Measurements from ENCODE around the gene PTPN1.

PTPN1 gene

GRCh38 chr20:50569864-50570836 lies 60.0 kb downstream of the PTPN1 start:
- no peak overlapping the region for H3K4me3 ChIP-seq (ENCODE audit: low read depth, low read length)
- CTCF ChIA-PET = interaction anchor here (0.7 to 1.3 kb wide), 4 partner anchors 9 to 384 kb away, joined by 3 to 4 read pairs (median 4); no protein-coding TSS in a partner anchor

GRCh38 chr20:50571466-50571865 lies 61.3 kb downstream of the PTPN1 start:
- peaks cover 0 to 81% of the 10 kb centered on the region in 2 experiments; a peak in 1 of 3 replicates for H3K36me3 ChIP-seq (ENCODE audit: control insufficient read depth in 2 of 2, insufficient read depth in 1 of 2, low read length in 2 of 2)
- CTCF ChIA-PET = interaction anchor here (1.0 to 3.0 kb wide), 3 partner anchors 16 to 386 kb away, joined by 3 to 11 read pairs (median 4); no protein-coding TSS in a partner anchor

More at GRCh38 chr20:50569864-50570836, 60.0 kb downstream of the PTPN1 start:
- POLR2A ChIA-PET = interaction anchor here (0.6 kb wide), 1 partner anchor 59 kb away, joined by 3 read pairs; no protein-coding TSS in a partner anchor
- H3K27ac ChIP-seq (ENCODE audit: extremely low read depth, low read depth, low read length) = no peak overlapping the region
- peaks cover 0 to 81% of the 10 kb centered on the region in 2 experiments; a peak in 1 of 3 replicates for H3K36me3 ChIP-seq (ENCODE audit: control insufficient read depth in 2 of 2, insufficient read depth in 1 of 2, low read length in 2 of 2)
- TF ChIP-seq ZNF510 (tag by site-specific recombination; IDR thresholded peaks at IDR 0.05; ENCODE audit: insufficient replicate concordance) (no peak), OVOL3 (tag by site-specific recombination; IDR thresholded peaks at IDR 0.05) (no peak), ZNF660 (tag by site-specific recombination; IDR thresholded peaks at IDR 0.05) (no peak), ZNF580 (tag by site-specific recombination; IDR thresholded peaks at IDR 0.05) (no peak), ZSCAN16 (tag by site-specific recombination; IDR thresholded peaks at IDR 0.05) (peak; percentile 60; the same call in 1 of the 2 replicates), INSM2 (tag by site-specific recombination; IDR thresholded peaks at IDR 0.05) (no peak), ZNF16 (tag by site-specific recombination; IDR thresholded peaks at IDR 0.05; ENCODE audit: low read depth) (no peak), ZNF621 (tag by site-specific recombination; IDR thresholded peaks at IDR 0.05) (no peak), ZSCAN30 (tag by site-specific recombination; IDR thresholded peaks at IDR 0.05) (no peak), ZNF596 (tag by site-specific recombination; IDR thresholded peaks at IDR 0.05) (no peak), SCRT2 (tag by site-specific recombination; IDR thresholded peaks at IDR 0.05) (peak; percentile 81), ZNF624 (tag by site-specific recombination; IDR thresholded peaks at IDR 0.05) (no peak), HOXA7 (CRISPR knock-in tag; IDR thresholded peaks at IDR 0.05; ENCODE audit: borderline replicate concordance) (no peak), ZNF654 (tag by site-specific recombination; IDR thresholded peaks at IDR 0.05; ENCODE audit: low read depth) (peak; percentile 59), KLF7 (tag by site-specific recombination; IDR thresholded peaks at IDR 0.05; ENCODE audit: borderline replicate concordance) (no peak), ZBTB17 (tag by site-specific recombination; IDR thresholded peaks at IDR 0.05) (no peak), GLIS1 (tag by site-specific recombination; IDR thresholded peaks at IDR 0.05) (no peak), ZNF610 (tag by site-specific recombination; IDR thresholded peaks at IDR 0.05; ENCODE audit: borderline replicate concordance) (no peak)
- H3K4me1 ChIP-seq (ENCODE audit: control insufficient read depth, insufficient read depth, low read length) = no peaks in the 10 kb centered on the region; the same call in 1 of the 2 replicates
- no peaks in the 10 kb centered on the region for H3K9me3 ChIP-seq (ENCODE audit: control insufficient read depth, insufficient read depth, low read depth, low read length)

More at GRCh38 chr20:50571466-50571865, 61.3 kb downstream of the PTPN1 start:
- no peaks in the 10 kb centered on the region for H3K9me3 ChIP-seq (ENCODE audit: control insufficient read depth, insufficient read depth, low read depth, low read length)
- H3K27ac ChIP-seq (ENCODE audit: extremely low read depth, low read depth, low read length) = no peak overlapping the region
- no peak overlapping the region for H3K4me3 ChIP-seq (ENCODE audit: low read depth, low read length)
- POLR2A ChIA-PET = no interaction called here
- TF ChIP-seq ZBTB48 (tag by site-specific recombination; IDR thresholded peaks at IDR 0.05) (no peak), REST (tag by site-specific recombination; IDR thresholded peaks at IDR 0.05) (no peak), ZNF585B (tag by site-specific recombination; IDR thresholded peaks at IDR 0.05) (no peak), ZNF549 (tag by site-specific recombination; IDR thresholded peaks at IDR 0.05) (no peak), ZNF626 (tag by site-specific recombination; IDR thresholded peaks at IDR 0.05) (no peak), ZNF266 (tag by site-specific recombination; IDR thresholded peaks at IDR 0.05; ENCODE audit: low read depth) (no peak)
- H3K4me1 ChIP-seq (ENCODE audit: control insufficient read depth, insufficient read depth, low read length) = no peaks in the 10 kb centered on the region; the same call in 1 of the 2 replicates
